Astrocyte of the hippocampus (primary cell): ENCODE results near the gene CNN2.

Experiments used
- DNase-seq: peaks from one replicate; pipeline ENCODE4 v3.0.0; 2011; ENCODE audit warnings: low read depth, low spot score

CNN2 gene

GRCh38 chr19:1081301-1082164, 55.1 kb downstream of the CNN2 start:
- DNase-seq: no peak

GRCh38 chr19:1082165-1082927, 55.9 kb downstream of the CNN2 start:
- DNase-seq: no peak

- no peak for DNase-seq
These were observed 56.8 kb downstream of the CNN2 start for GRCh38 chr19:1082928-1083816.

- no peak for DNase-seq
These were observed 57.8 kb downstream of the CNN2 start for GRCh38 chr19:1084024-1084868.

- no peak for DNase-seq
These were observed 58.7 kb downstream of the CNN2 start for GRCh38 chr19:1085053-1085658.

GRCh38 chr19:1085676-1086442, 59.5 kb downstream of the CNN2 start:
- no peak for DNase-seq

GRCh38 chr19:1086613-1087012, 60.2 kb downstream of the CNN2 start:
- no peak for DNase-seq

- no peak for DNase-seq
These were observed 61.5 kb downstream of the CNN2 start for GRCh38 chr19:1087813-1088415.

- DNase-seq: no peak
These were observed 62.1 kb downstream of the CNN2 start for GRCh38 chr19:1088416-1089010.
